NCI-H2171 (cell line): ENCODE data around the gene ZDHHC4.
A peak's percentile ranks its signal among the peaks of the same experiment; 100 is the strongest.
"Not testable (repeated sequence)": the region's sequence is repeated elsewhere in the genome, so short reads cannot be mapped to it uniquely, and the experiment has no call there.

Experiments
- DNase-seq: peaks from one replicate; lab custom pipeline; 2025; lab: John Stamatoyannopoulos, UW

The ZDHHC4 gene

GRCh38 chr7:6607651-6608051 is 30.4 kb downstream of the ZDHHC4 start:
- no peak for DNase-seq

GRCh38 chr7:6608081-6608480 is 30.8 kb downstream of the ZDHHC4 start:
- no peak for DNase-seq

GRCh38 chr7:6608794-6609193 is 31.5 kb downstream of the ZDHHC4 start:
- no peak for DNase-seq

GRCh38 chr7:6612819-6613218 is 35.6 kb downstream of the ZDHHC4 start:
- DNase-seq, result no peak

GRCh38 chr7:6613706-6614105 is 36.5 kb downstream of the ZDHHC4 start:
- DNase-seq, result no peak

GRCh38 chr7:6614953-6615722 is 37.9 kb downstream of the ZDHHC4 start, which contains the start of gene ZNF853:
Gene ZNF853 (plus strand): TSS chr7:6615610. CDS start chr7:6616175, 565 bp downstream.
- peak; percentile 25 for DNase-seq

GRCh38 chr7:6615723-6616555 is 38.7 kb downstream of the ZDHHC4 start:
- no peak for DNase-seq

- DNase-seq, result no peak
These were observed 39.8 kb downstream of the ZDHHC4 start for GRCh38 chr7:6616854-6617643.

GRCh38 chr7:6618621-6619020 is 41.4 kb downstream of the ZDHHC4 start:
- DNase-seq, result no peak

- DNase-seq, result no peak
These were observed 42.7 kb downstream of the ZDHHC4 start for GRCh38 chr7:6619961-6620360.

- peak; percentile 24 for DNase-seq
These were observed 44.2 kb downstream of the ZDHHC4 start for GRCh38 chr7:6621195-6622133.

GRCh38 chr7:6622134-6622710 is 45.0 kb downstream of the ZDHHC4 start:
- no peak for DNase-seq

GRCh38 chr7:6623589-6624245 is 46.5 kb downstream of the ZDHHC4 start:
- DNase-seq, result no peak

GRCh38 chr7:6624246-6624611 is 47.0 kb downstream of the ZDHHC4 start:
- DNase-seq, result no peak

GRCh38 chr7:6628045-6628444 is 50.8 kb downstream of the ZDHHC4 start:
- peak; percentile 73 for DNase-seq

GRCh38 chr7:6630007-6630849 is 53.0 kb downstream of the ZDHHC4 start:
- DNase-seq, result no peak

- DNase-seq, result no peak
These were observed 54.4 kb downstream of the ZDHHC4 start for GRCh38 chr7:6631605-6632004.

- DNase-seq, result no peak
These were observed 56.8 kb downstream of the ZDHHC4 start for GRCh38 chr7:6634021-6634420.

GRCh38 chr7:6634971-6635370 is 57.7 kb downstream of the ZDHHC4 start:
- DNase-seq, result not testable (repeated sequence)
